GM18498 (cell line): Measurements from ENCODE around the gene TGFBR3.

Experiments used
- ATAC-seq: cut with Tn5 transposase; IDR thresholded peaks from one replicate; pipeline ENCODE4 v1.9.1; 2021; ENCODE audit warnings: mild to moderate bottlenecking, moderate library complexity; ENCODE audit not compliant: unreplicated experiment

TGFBR3 gene

GRCh38 chr1:91803847-91804545 is 82.0 kb downstream of the TGFBR3 start:
- peak; percentile 84 for ATAC-seq

DNA sequence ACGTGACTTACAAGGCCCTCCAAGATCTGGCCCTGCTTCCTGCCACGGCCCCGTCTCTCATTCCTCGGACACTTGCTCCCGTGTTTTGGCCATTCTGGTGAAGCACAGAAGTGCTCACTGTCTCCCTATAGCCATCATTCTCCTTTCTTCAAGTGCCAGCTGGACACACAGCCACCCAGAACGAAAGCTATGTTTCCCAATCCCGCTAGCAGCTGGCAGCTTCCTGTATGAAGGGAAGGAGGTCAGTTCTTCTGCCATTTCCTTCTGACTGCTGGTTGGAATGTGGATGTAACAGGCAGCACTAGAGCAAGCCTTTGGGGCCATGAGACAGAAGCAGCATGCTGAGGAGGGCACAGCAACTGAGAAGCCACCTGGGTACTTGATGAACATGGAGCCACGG is 82.8 kb downstream of the TGFBR3 start:
- no peak for ATAC-seq

- no peak for ATAC-seq
Observed at GRCh38 chr1:91801496-91802115, 84.3 kb downstream of the TGFBR3 start.

- ATAC-seq, result no peak
Observed at GRCh38 chr1:91799863-91800262, 86.1 kb downstream of the TGFBR3 start.

DNA sequence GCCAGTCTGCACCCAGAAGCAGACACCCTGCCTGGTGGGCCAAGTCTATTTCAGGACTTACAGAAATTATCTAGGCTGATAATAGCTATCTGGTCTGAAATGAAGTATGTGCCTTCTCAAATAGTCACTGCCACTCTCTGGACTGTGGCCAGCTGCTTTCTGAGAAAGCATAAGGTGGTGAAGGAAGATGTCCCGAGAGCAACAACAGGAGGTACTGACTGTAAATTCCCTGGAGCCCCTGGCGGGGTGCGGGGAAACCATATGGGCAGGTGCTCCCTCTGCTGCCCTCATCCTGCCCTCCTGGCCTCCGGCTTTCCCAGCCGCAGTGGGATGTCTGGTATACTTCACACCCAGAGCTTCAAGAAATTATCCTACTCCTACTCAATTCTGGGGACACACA is 86.8 kb downstream of the TGFBR3 start:
- ATAC-seq, result no peak

DNA sequence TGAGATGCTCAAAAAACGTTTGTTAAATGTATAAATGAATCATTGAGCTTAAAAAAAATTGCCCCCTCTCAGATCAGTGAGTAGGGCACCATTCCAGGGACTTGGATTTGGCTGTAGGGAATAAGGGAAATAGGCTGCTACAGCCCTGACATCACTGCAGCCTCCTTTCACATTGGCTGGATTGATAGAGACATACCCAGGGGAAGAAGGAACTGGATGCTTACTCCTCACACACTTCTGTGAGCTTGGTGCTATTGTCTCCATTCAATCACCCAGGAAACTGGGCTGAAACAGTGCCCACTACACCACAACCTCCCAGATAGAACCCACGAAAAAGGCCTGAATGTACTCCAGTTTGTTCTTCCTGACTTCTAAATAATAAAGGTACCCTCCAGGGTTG is 87.2 kb downstream of the TGFBR3 start:
- ATAC-seq, result no peak

- ATAC-seq, result no peak
Observed at GRCh38 chr1:91798241-91798648, 87.7 kb downstream of the TGFBR3 start.

DNA sequence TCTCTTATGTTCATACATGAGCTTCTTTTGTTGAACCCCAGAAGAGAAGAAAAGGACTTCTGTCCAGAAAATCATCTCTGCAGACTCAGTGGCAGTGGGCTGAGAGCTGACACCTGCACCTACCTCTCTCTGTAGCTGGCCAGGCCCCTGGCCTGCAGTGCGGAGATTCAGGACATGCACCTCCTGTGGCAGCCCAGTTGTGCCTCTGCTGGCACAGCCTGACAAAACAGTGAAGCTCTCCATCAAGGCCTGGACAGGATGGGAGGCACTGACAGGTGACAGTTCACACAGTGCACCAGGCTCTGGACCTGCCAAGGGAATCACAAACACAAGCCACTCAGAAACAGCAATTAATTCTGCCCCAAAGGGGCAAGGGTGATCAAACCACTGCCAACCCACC is 88.8 kb downstream of the TGFBR3 start:
- no peak for ATAC-seq

DNA sequence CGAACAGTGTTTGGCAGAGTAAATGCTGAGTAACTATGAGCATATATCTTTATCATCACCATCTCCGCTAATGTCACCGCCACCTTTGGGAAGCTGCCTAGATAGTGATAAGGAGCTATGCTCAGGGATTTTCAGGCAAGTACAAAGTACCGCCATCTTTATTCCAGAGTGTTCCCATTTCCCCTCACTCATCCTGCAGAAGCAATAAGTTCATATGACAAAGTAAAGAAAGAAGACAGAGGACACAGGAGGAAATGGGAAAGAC is 89.6 kb downstream of the TGFBR3 start:
- no peak for ATAC-seq

DNA sequence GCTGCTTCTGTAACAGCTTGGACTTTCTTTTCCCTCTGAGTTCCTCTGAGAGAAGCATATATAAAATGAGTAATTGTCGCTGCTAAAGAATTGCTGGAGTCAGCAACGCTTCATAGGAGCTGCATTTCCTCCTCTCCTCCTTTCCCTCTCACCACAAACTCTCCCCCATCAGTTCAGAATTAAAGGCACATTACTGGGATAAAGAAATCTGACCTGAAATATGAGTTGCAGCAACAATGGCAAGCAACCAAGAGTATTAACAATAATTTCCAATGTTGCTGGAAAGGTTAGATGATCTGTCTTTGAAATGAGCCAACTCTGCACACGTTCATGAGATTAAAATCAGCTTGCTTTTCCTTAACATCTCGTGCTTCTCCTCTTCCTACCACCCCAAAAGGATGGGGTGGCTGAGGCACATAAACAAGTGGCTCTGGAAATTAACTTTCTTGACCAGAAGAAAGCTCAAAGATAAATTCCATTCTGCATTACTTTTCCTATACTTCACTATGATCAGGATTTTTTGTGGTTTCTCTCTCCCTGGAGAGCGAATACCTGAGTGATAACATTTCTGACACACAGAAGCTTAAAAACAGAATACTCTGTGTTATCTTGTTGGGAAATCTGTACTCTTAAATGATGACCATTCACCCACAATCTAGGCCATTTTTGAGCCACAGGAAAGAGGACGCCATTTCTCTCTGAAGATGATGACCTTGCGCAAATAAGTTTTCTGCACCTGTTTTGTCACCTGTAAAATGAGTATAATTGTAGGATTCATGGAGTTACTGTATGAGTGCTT is 90.2 kb downstream of the TGFBR3 start:
- ATAC-seq, result no peak

DNA sequence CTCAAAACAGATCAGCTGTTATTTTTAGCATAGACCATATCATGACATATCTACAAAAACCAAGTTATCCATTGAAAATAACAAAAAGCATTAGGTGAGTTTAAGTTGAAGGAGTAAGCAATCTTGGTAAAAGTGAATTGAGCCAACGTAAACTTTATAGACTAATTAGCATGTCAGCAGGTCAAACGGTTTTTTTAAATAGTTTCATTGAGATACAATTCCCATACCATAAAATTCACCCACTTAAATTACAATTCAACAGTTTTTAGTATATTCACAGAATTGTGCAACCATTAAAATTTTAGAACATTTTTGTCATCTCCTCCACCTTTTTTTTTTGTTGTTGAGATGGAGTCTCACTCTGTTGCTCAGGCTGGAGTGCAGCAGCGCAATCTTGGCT is 92.1 kb downstream of the TGFBR3 start:
- ATAC-seq, result no peak

DNA sequence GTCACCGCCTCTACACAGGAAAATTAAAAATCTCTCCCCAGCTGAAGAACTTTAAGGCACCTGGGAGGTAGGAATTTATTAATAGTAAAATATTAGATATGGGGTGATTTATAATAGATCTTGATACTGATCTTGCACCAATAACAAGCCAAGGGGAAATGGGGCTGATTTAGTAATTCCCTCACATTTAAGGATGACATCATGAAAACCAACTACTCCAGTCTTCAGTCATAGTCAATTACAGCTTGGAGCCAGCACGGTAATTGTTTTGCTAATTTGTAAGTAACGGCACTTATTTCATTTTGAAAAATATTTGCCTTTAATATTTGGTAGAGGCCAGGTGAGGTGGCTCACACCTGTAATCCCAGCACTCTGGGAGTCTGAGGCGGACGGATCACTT is 92.8 kb downstream of the TGFBR3 start:
- no peak for ATAC-seq

GRCh38 chr1:91792489-91793071 is 93.4 kb downstream of the TGFBR3 start:
- ATAC-seq, result no peak

GRCh38 chr1:91791691-91792488 is 94.1 kb downstream of the TGFBR3 start:
- ATAC-seq, result no peak

DNA sequence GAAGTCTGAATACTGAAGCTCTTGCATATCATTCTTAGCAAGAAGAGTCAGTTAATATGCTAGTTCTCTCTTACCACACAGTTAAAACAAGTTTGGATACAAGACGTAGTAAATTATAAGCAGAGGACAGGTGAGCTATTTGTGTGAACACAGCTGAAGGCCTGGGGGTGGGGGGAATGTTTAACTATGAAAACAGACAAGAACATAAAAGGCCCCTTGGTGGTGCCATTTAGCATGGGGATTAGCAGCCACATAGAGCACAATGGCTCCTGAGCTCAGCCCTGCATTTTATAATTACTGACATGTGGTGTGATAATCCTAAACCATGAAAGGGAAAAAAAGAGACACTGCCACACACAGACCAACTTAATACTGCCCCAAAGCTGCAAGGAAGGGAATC is 94.8 kb downstream of the TGFBR3 start:
- no peak for ATAC-seq

DNA sequence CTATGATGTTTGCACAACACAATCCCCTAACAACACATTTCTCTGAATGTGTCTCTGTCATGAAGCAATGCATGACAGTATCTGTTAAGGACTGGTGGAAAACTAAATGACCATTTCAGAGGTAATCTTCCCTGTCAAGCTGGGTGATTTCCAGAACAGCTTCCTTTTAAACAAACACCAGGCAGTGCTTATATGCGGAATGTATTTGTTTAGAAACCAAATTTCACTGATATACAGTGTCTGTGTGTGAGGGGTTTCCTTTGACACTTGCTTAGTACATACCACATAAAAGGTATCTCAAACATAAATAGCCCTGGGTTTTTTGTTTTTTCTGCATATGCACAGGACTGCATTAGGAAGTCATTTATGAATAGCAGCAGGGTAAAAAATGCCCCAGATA is 95.6 kb downstream of the TGFBR3 start:
- no peak for ATAC-seq

GRCh38 chr1:91789273-91789997 is 96.5 kb downstream of the TGFBR3 start:
- no peak for ATAC-seq

DNA sequence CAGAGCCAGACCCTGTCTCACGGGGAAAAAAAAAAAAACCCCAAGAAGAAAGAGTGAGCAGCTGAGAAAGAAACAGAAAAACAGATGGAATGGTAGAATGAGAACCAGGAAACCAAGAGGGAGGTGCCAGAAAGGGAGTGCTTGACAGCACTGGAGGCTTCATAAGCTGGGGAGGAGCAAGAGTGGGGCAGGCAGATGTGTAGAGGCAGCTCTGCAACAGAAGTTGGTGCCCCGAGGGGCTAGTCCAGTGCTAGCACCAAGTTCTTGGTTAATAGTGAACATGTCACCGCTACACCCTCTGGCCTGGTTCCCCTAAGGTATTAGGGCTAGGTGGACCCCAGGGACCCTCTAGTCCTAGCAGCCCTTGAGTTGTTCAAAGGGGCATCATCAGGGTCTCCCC is 98.0 kb downstream of the TGFBR3 start:
- ATAC-seq, result no peak

DNA sequence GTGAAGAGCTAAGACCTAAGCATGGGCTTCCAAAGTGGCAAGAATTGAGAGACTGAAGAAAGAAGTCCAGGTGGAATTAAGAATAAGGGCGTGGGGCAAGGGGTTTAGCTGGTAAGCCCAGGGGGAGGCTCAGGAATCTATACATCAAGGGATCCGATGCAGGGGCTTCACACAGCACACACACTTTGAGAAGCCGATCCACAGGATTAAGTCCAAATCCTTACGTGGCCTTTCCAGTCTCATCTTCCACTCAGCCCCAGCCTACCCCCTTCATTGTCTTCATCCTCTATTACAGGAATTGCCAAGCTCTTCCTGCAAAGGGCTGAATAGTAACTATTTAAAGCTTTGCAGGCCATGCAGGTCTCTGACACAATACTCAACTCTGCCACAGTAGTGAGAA is 101.3 kb downstream of the TGFBR3 start:
- no peak for ATAC-seq

- ATAC-seq, result peak; percentile 67
Observed at GRCh38 chr1:91784191-91784590, 101.8 kb downstream of the TGFBR3 start.
